Parathyroid adenoma (tissue), 2 donors: ENCODE measurements around the gene PPP1R10.

Experiments used
- H2AFZ ChIP-seq: fragments of 300-600 bp; sonication (generic); one replicate; pipeline ENCODE4 v1.7.0; 2017; ENCODE audit warnings: antibody characterized with exemption, mild to moderate bottlenecking
- H3K27ac ChIP-seq: fragments of 300-600 bp; sonication (generic); one replicate; pipeline ENCODE4 v1.7.0; 2017
- H3K27me3 ChIP-seq: fragments of 300-600 bp; sonication (generic); one replicate; pipeline ENCODE4 v1.7.0; 2017; ENCODE audit warnings: low read length; ENCODE audit not compliant: control insufficient read depth, insufficient read depth
- H3K36me3 ChIP-seq: fragments of 300-600 bp; sonication (generic); one replicate; pipeline ENCODE4 v1.7.0; 2017; ENCODE audit warnings: low read length; ENCODE audit not compliant: control insufficient read depth, insufficient read depth
- H3K4me1 ChIP-seq: fragments of 300-600 bp; sonication (generic); one replicate; pipeline ENCODE4 v1.7.0; 2017; ENCODE audit warnings: control low read depth
- H3K4me2 ChIP-seq: fragments of 300-600 bp; sonication (generic); one replicate; pipeline ENCODE4 v1.7.0; 2017; ENCODE audit warnings: low read length
- H3K4me3 ChIP-seq: fragments of 300-600 bp; sonication (generic); one replicate; pipeline ENCODE4 v1.7.0; 2017; ENCODE audit warnings: low read depth, low read length
- H3K79me2 ChIP-seq: fragments of 300-600 bp; sonication (generic); one replicate; pipeline ENCODE4 v1.7.0; 2017; ENCODE audit warnings: control low read depth
- H3K9ac ChIP-seq: fragments of 300-600 bp; sonication (generic); one replicate; pipeline ENCODE4 v1.7.0; 2017; ENCODE audit warnings: mild to moderate bottlenecking
- H3K9me3 ChIP-seq: fragments of 300-600 bp; sonication (generic); one replicate; pipeline ENCODE4 v1.7.0; 2017; ENCODE audit warnings: low read length; ENCODE audit not compliant: control insufficient read depth
- CTCF ChIP-seq: fragments of 300-600 bp; sonication (generic); IDR thresholded peaks from one replicate; pipeline ENCODE4 v1.7.0; 2017; ENCODE audit warnings: antibody characterized with exemption, mild to moderate bottlenecking
- donor health status: primary hyperparathyroidism.

PPP1R10 gene

GRCh38 chr6:30590509-30590908, 26.5 kb downstream of the PPP1R10 start:
- Histone ChIP-seq H3K4me3 (no peak overlapping the region), H3K4me1 (no peaks in the 10 kb centered on the region), H3K9me3 (no peaks in the 10 kb centered on the region), H3K79me2 (no peaks in the 10 kb centered on the region), H3K36me3 (no peaks in the 10 kb centered on the region), H3K4me2 (no peak overlapping the region), H3K27me3 (no peaks in the 10 kb centered on the region), H3K27ac (no peak overlapping the region), H2AFZ (no peak overlapping the region), H3K9ac (no peak overlapping the region)
- no peak for TF ChIP-seq CTCF

DNA sequence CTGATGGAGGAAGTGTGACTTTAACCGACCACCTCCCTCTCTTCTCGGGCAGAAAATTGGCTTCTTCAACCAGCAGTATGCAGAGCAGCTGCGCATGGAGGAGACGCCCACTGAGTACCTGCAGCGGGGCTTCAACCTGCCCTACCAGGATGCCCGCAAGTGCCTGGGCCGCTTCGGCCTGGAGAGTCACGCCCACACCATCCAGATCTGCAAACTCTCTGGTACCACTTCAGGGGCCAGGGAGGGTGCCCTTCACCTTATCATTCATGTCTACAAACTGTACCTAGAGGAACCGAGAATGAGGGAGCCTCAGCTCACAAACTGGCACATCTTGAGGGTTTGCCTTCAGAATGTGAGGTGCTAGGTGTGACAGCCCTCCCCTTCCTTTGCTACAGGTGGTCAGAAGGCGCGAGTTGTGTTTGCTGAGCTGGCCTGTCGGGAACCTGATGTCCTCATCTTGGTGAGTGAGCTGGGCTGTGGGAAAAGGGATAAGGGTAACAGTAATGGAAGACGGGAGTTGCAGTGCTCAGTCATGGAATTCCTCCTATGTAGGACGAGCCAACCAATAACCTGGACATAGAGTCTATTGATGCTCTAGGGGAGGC, 27.2 kb downstream of the PPP1R10 start:
- Histone ChIP-seq H3K4me3 (no peak overlapping the region), H3K27me3 (no peaks in the 10 kb centered on the region), H2AFZ (no peak overlapping the region), H3K4me1 (no peaks in the 10 kb centered on the region), H3K79me2 (no peaks in the 10 kb centered on the region), H3K27ac (no peak overlapping the region), H3K9ac (no peak overlapping the region), H3K4me2 (no peak overlapping the region), H3K36me3 (no peaks in the 10 kb centered on the region), H3K9me3 (no peaks in the 10 kb centered on the region)
- no peak for TF ChIP-seq CTCF

- H3K27me3 ChIP-seq: no peaks in the 10 kb centered on the region
- H3K4me1 ChIP-seq: no peaks in the 10 kb centered on the region
- no peak overlapping the region for H2AFZ ChIP-seq
- no peak for TF ChIP-seq CTCF
- no peaks in the 10 kb centered on the region for H3K79me2 ChIP-seq
- no peak overlapping the region for H3K9ac ChIP-seq
- no peak overlapping the region for H3K27ac ChIP-seq
- no peaks in the 10 kb centered on the region for H3K36me3 ChIP-seq
- H3K4me2 ChIP-seq: no peak overlapping the region
- no peak overlapping the region for H3K4me3 ChIP-seq
- H3K9me3 ChIP-seq: no peaks in the 10 kb centered on the region
Observed at GRCh38 chr6:30583921-30584320, 33.1 kb downstream of the PPP1R10 start.

GRCh38 chr6:30578051-30578450, 39.0 kb downstream of the PPP1R10 start:
- Histone ChIP-seq H2AFZ (no peak overlapping the region), H3K27ac (no peak overlapping the region), H3K4me1 (no peaks in the 10 kb centered on the region), H3K36me3 (no peaks in the 10 kb centered on the region), H3K4me3 (no peak overlapping the region), H3K79me2 (peaks cover 13% of the 10 kb centered on the region), H3K4me2 (no peak overlapping the region), H3K27me3 (no peaks in the 10 kb centered on the region), H3K9ac (no peak overlapping the region), H3K9me3 (no peaks in the 10 kb centered on the region)
- TF ChIP-seq CTCF: no peak

- Histone ChIP-seq H3K4me3 (no peak overlapping the region), H3K4me1 (peaks cover 9% of the 10 kb centered on the region), H3K36me3 (no peaks in the 10 kb centered on the region), H3K27ac (no peak overlapping the region), H3K4me2 (no peak overlapping the region), H2AFZ (no peak overlapping the region), H3K27me3 (no peaks in the 10 kb centered on the region), H3K9me3 (no peaks in the 10 kb centered on the region), H3K79me2 (peaks cover 35% of the 10 kb centered on the region), H3K9ac (no peak overlapping the region)
- TF ChIP-seq CTCF: no peak
Observed at GRCh38 chr6:30573113-30573512, 43.9 kb downstream of the PPP1R10 start.
